HepG2 (cell line): Measurements from ENCODE around the gene SULT1A3. TPM values are rescaled to one million over a fixed set of nuclear protein-coding genes. Genes with fewer than 3 reads are reported as not detected.
A peak's percentile ranks its signal among the peaks of the same experiment; 100 is the strongest.

Experiments used
- ATAC-seq: fragments of 200-7000 bp; cut with Tn5 transposase; 3 replicates; pipeline ENCODE4 v1.9.1; 2020; ENCODE audit warnings: mild to moderate bottlenecking, moderate library complexity
- BruUV-seq: library from RNA; stranded (reverse); fragments of 400-500 nt; replicated peaks from 2 replicates; lab custom pipeline; 2021; lab: Mats Ljungman, UMichigan
- CTCF ChIA-PET: fragments of 300-600 bp; formaldehyde crosslinking; extraction: SDS; loops from one replicate; lab custom pipeline; 2021; ENCODE audit warnings: low total read pairs, inconsistent platforms, low intra/inter-chr PET ratio; lab: Yijun Ruan, JAX
- POLR2A ChIA-PET: fragments of 350-600 bp; sonication (Branson Sonifier 250); formaldehyde crosslinking; loops from one replicate; lab custom pipeline; 2020; ENCODE audit warnings: antibody characterized with exemption, inconsistent platforms; lab: Yijun Ruan, JAX
- DNase-seq: peaks from one replicate; pipeline ENCODE4 v3.0.0-alpha.2; 2015; ENCODE audit warnings: low spot score
- FAIRE-seq: peaks from 3 replicates; lab custom pipeline; 2011; peaks lifted over from hg19 to GRCh38; lab: Jason Lieb, UNC
- H2AFZ ChIP-seq: one replicate; pipeline ENCODE4 v1.6.1; 2011; ENCODE audit warnings: low read length, inconsistent platforms
- H3K27ac ChIP-seq: fragments of 300-600 bp; 3 replicates; pipeline ENCODE4 v1.8.0; 2011; ENCODE audit warnings: mixed run types, mild to moderate bottlenecking, mixed read lengths, low read length, inconsistent platforms; ENCODE audit not compliant: insufficient read depth; ENCODE audit errors: extremely low read length
- H3K27me3 ChIP-seq, 2 experiments: fragments of 200-600 bp in 1 of 2; 2 replicates in 1 of 2; 3 replicates in 1 of 2; pipeline versions ENCODE4 v1.6.0 to v1.8.0; 2011; ENCODE audit warnings: low read length in 2 of 2, mild to moderate bottlenecking in 2 of 2, moderate library complexity in 2 of 2, inconsistent platforms in 1 of 2; ENCODE audit not compliant: insufficient read depth in 2 of 2, control insufficient read depth in 1 of 2
- H3K36me3 ChIP-seq, 2 experiments: fragments of 200-600 bp in 1 of 2; replicated peaks in 1 of 2; 2 replicates in 1 of 2; 3 replicates in 1 of 2; pipeline versions ENCODE4 v1.5.1 to v1.8.0; 2011; ENCODE audit warnings: low read length in 2 of 2, inconsistent platforms in 1 of 2; ENCODE audit not compliant: insufficient read depth in 2 of 2, control insufficient read depth in 1 of 2
- H3K4me1 ChIP-seq: 2 replicates; pipeline ENCODE4 v1.5.1; 2012; ENCODE audit warnings: low read length, inconsistent platforms; ENCODE audit not compliant: insufficient read depth
- H3K4me2 ChIP-seq: 2 replicates; pipeline ENCODE4 v1.6.0; 2011; ENCODE audit warnings: low read depth, low read length, inconsistent platforms
- H3K4me3 ChIP-seq, 3 experiments: fragments of 200-600 bp in 1 of 3; sonication (generic), shearing (Covaris generic) in 1 of 3; replicated peaks in 1 of 3; 2 replicates each; pipeline ENCODE4 v1.5.1; 2011 to 2016; ENCODE audit warnings: low read length in 3 of 3, inconsistent platforms in 2 of 3, low read depth in 2 of 3, mild to moderate bottlenecking in 2 of 3, control low read depth in 1 of 3, mixed read lengths in 1 of 3; ENCODE audit not compliant: insufficient read depth in 1 of 3
- H3K79me2 ChIP-seq: one replicate; pipeline ENCODE4 v1.6.1; 2011; ENCODE audit warnings: low read length, inconsistent platforms; ENCODE audit not compliant: insufficient read depth
- H3K9ac ChIP-seq: 2 replicates; pipeline ENCODE4 v1.6.0; 2011; ENCODE audit warnings: mild to moderate bottlenecking, low read depth, low read length, inconsistent platforms; ENCODE audit not compliant: insufficient read depth
- H3K9me3 ChIP-seq: 2 replicates; pipeline ENCODE4 v1.5.1; 2012; ENCODE audit warnings: mild to moderate bottlenecking, low read length
- H4K20me1 ChIP-seq: 2 replicates; pipeline ENCODE4 v1.6.0; 2011; ENCODE audit warnings: inconsistent platforms, mild to moderate bottlenecking, low read length, moderate library complexity; ENCODE audit not compliant: insufficient read depth
- ATF7 ChIP-seq, 2 experiments: fragments of 450-650 bp in 1 of 2; sonication (generic) in 1 of 2; formaldehyde crosslinking in 1 of 2; IDR thresholded peaks; 2 replicates each; pipeline versions ENCODE4 v1.4.0 to v1.6.1; 2016 to 2020; ENCODE audit warnings: antibody characterized with exemption in 1 of 2, mild to moderate bottlenecking in 1 of 2, missing genetic modification reagents in 1 of 2
- CEBPG ChIP-seq: IDR thresholded peaks from 2 replicates; pipeline ENCODE4 v1.6.1; 2016
- CTCF ChIP-seq: sonication (generic); formaldehyde crosslinking; IDR thresholded peaks from 2 replicates; pipeline ENCODE4 v1.5.0; 2020; ENCODE audit warnings: mild to moderate bottlenecking, missing genetic modification reagents, moderate library complexity
- FOXO4 ChIP-seq: sonication (generic); formaldehyde crosslinking; conservative IDR thresholded peaks from 2 replicates; pipeline ENCODE4 v1.8.1; 2023; ENCODE audit warnings: missing genetic modification reagents
- HNRNPL ChIP-seq: fragments of 200-400 bp; formaldehyde crosslinking; IDR thresholded peaks from 2 replicates; pipeline ENCODE4 v1.6.1; 2017; ENCODE audit warnings: mild to moderate bottlenecking, low read depth, low read length
- MAX ChIP-seq: IDR thresholded peaks from 2 replicates; pipeline ENCODE4 v1.6.1; 2012; ENCODE audit warnings: inconsistent platforms
- NR2F6 ChIP-seq, 2 experiments: IDR thresholded peaks; 2 replicates each; pipeline ENCODE4 v1.6.1; 2016; ENCODE audit warnings: antibody characterized with exemption in 1 of 2, mild to moderate bottlenecking in 1 of 2
- SOX13 ChIP-seq, 3 experiments: fragments of 450-650 bp in 1 of 3; sonication (generic) in 1 of 3; formaldehyde crosslinking in 1 of 3; IDR thresholded peaks in 2 of 3; conservative IDR thresholded peaks in 1 of 3; 2 replicates each; pipeline versions ENCODE4 v1.5.0 to v1.6.1; 2016 to 2020; ENCODE audit warnings: antibody characterized with exemption in 1 of 3, mild to moderate bottlenecking in 1 of 3, missing compliant biosample characterization in 1 of 3, missing genetic modification reagents in 1 of 3, moderate library complexity in 1 of 3
- TOE1 ChIP-seq: sonication (generic); formaldehyde crosslinking; IDR thresholded peaks from 2 replicates; pipeline ENCODE4 v1.4.0; 2020; ENCODE audit warnings: mild to moderate bottlenecking, missing genetic modification reagents
- ZNF205 ChIP-seq: IDR thresholded peaks from 2 replicates; pipeline ENCODE4 v1.6.1; 2018; ENCODE audit warnings: missing biosample characterization, missing genetic modification reagents
- ZNF629 ChIP-seq: sonication (generic); formaldehyde crosslinking; conservative IDR thresholded peaks from 2 replicates; pipeline ENCODE4 v1.5.0; 2020; ENCODE audit warnings: missing genetic modification reagents
- ZNF687 ChIP-seq: sonication (generic); formaldehyde crosslinking; IDR thresholded peaks from 2 replicates; pipeline ENCODE4 v1.5.1; 2020; ENCODE audit warnings: mild to moderate bottlenecking, missing genetic modification reagents, moderate library complexity
- WGBS: methylation state at CpG from one replicate; pipeline ENCODE4 v1.1.6; 2017; ENCODE audit warnings: low lambda C conversion rate; 5-methylcytosine and 5-hydroxymethylcytosine counted together
- in situ Hi-C: cut with HindIII; loops from 2 replicates; pipeline ENCODE4 v1.10.0; 2017; ENCODE audit warnings: low pct_unique_long_range_greater_than_20kb; ENCODE audit not compliant: extremely low pct_ligation_motif_present
- intact Hi-C: fragments of 100-400 bp; cut with micrococcal nuclease; formaldehyde crosslinking; loops from one replicate; pipeline ENCODE4 v1.10.0; 2022; ENCODE audit not compliant: unreplicated experiment
- polyA plus RNA-seq, 8 experiments: library from polyadenylated mRNA; depleted of rRNA in 3 of 8; stranded (reverse) in 7 of 8; unstranded in 1 of 8; fragments of >200 nt; fragmentation: Illumina TruSeq in 4 of 8; extraction: Trizol in 4 of 8; gene quantifications; 2 replicates each; pipeline versions ENCODE4 v1.2.1 to v1.2.3, GENCODE V29; 2011 to 2016; ENCODE audit warnings: low read depth in 4 of 8, missing spikeins in 1 of 8, mixed read lengths in 1 of 8; ENCODE audit not compliant: insufficient read depth in 1 of 8
- total RNA-seq, 5 experiments: library from RNA; depleted of rRNA; stranded (reverse); fragments of >200 nt; fragmentation: Illumina TruSeq; extraction: Trizol; gene quantifications; 2 replicates each; pipeline ENCODE4 v1.2.3, GENCODE V29; 2016; ENCODE audit warnings: low read depth in 1 of 5

The SULT1A3 gene
- total and polyA plus RNA-seq, 2 of the 13 experiments (the other 11 are each of a cell fraction or from before 2014, with no cell fraction given): 21.0 to 28.3 TPM

GRCh38 chr16:30180741-30181140 is 18.3 kb upstream of the SULT1A3 start:
- Histone ChIP-seq H3K9me3 (no peaks in the 10 kb centered on the region), H3K9ac (no peak overlapping the region), H3K4me3 (0 out of 6 replicates have a peak overlapping the region, but pooled peaks of 1 of the 3 experiments have one; percentile 7), H3K4me1 (peaks cover 68% of the 10 kb centered on the region), H3K27ac (no peak overlapping the region), H3K4me2 (peak overlapping the region; percentile 42), H3K36me3 (no peaks in the 10 kb centered on the region), H4K20me1 (no peaks in the 10 kb centered on the region), H2AFZ (no peak overlapping the region), H3K27me3 (no peaks in the 10 kb centered on the region; a peak in 1 of 5 replicates), H3K79me2 (no peaks in the 10 kb centered on the region)
- in situ Hi-C loops: no loop called here
- no peak for DNase-seq
- ATAC-seq: no peak
- no peak for TF ChIP-seq TOE1 (CRISPR knock-in tag)
- 0 out of 2 replicates have a peak, but pooled peaks have one; percentile 55 for TF ChIP-seq HNRNPL
- TF ChIP-seq ZNF629 (CRISPR knock-in tag): peak; percentile 67; the same call in 1 of the 2 replicates
- peak; percentile 23 for TF ChIP-seq CTCF (CRISPR knock-in tag)
- 0 out of 2 replicates have a peak, but pooled peaks have one; percentile 17 for TF ChIP-seq NR2F6 (IDR thresholded peaks at IDR 0.05)
- TF ChIP-seq NR2F6 (CRISPR knock-in tag; IDR thresholded peaks at IDR 0.05): no peak
- TF ChIP-seq ATF7 (IDR thresholded peaks at IDR 0.05): no peak
- no peak for TF ChIP-seq ATF7 (CRISPR knock-in tag; IDR thresholded peaks at IDR 0.05)
- TF ChIP-seq SOX13 (IDR thresholded peaks at IDR 0.05): no peak
- no peak for TF ChIP-seq SOX13 (CRISPR knock-in tag; conservative IDR thresholded peaks at IDR 0.05 in 1 of 2, IDR thresholded peaks at IDR 0.05 in 1 of 2)
- TF ChIP-seq FOXO4 (CRISPR knock-in tag): no peak
- no peak for TF ChIP-seq ZNF205
- peak; percentile 22; the same call in 1 of the 2 replicates for TF ChIP-seq MAX
- TF ChIP-seq CEBPG (CRISPR knock-in tag): no peak
- TF ChIP-seq ZNF687 (CRISPR knock-in tag): peak; percentile 37
- WGBS: 0% methylated on average over 3 of the region's 3 CpGs
- CTCF ChIA-PET: interaction anchor here (1.2 kb wide), 1 partner anchor 68 kb away, joined by 3 read pairs; no protein-coding TSS in a partner anchor
- POLR2A ChIA-PET: interaction anchor here (0.6 to 1.0 kb wide), 3 partner anchors 30 to 69 kb away, joined by 3 to 4 read pairs (median 4); no protein-coding TSS in a partner anchor
- intact Hi-C loops: no loop called here
- no peak for FAIRE-seq
- BruUV-seq: no TSS peak
